Measurements from ENCODE around the gene RGS13.

- TF ChIP-seq, protein P1, sequence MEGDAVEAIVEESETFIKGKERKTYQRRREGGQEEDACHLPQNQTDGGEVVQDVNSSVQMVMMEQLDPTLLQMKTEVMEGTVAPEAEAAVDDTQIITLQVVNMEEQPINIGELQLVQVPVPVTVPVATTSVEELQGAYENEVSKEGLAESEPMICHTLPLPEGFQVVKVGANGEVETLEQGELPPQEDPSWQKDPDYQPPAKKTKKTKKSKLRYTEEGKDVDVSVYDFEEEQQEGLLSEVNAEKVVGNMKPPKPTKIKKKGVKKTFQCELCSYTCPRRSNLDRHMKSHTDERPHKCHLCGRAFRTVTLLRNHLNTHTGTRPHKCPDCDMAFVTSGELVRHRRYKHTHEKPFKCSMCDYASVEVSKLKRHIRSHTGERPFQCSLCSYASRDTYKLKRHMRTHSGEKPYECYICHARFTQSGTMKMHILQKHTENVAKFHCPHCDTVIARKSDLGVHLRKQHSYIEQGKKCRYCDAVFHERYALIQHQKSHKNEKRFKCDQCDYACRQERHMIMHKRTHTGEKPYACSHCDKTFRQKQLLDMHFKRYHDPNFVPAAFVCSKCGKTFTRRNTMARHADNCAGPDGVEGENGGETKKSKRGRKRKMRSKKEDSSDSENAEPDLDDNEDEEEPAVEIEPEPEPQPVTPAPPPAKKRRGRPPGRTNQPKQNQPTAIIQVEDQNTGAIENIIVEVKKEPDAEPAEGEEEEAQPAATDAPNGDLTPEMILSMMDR (IDR thresholded peaks at IDR 0.05), result no peak
- TF ChIP-seq POLR2A (IDR thresholded peaks at IDR 0.05), result no peak
Measured at GRCh38 chr1:192632188-192632587, 3.8 kb upstream of the RGS13 start.
